T-helper 1 cell treated with Interleukin-12 subunit alpha and Interleukin-12 subunit beta and Interleukin-4 antibody, amounts not matched to agents 30 ng/mL and 1 ng/mL, for 36 hours (primary cell): ENCODE results near the gene MKRN2OS. TPM values are rescaled to one million over a fixed set of nuclear protein-coding genes. Genes with fewer than 3 reads are reported as not detected.

Experiments used
- intact Hi-C: fragments of 100-400 bp; cut with micrococcal nuclease; formaldehyde crosslinking; loops from one replicate; pipeline ENCODE4 v1.15.1; 2024
- total RNA-seq: library from RNA; stranded (reverse); gene quantifications from 2 replicates; pipeline ENCODE4 v1.2.3, GENCODE V29; 2022

MKRN2OS gene
- total RNA-seq, 1 donor from 2014 or later, result not detected

- intact Hi-C loops, result no loop called here
Measured at GRCh38 chr3:12516873-12517272, 28.4 kb downstream of the MKRN2OS start.

- intact Hi-C loops, result no loop called here
Measured at GRCh38 chr3:12515631-12516030, 29.7 kb downstream of the MKRN2OS start.

GRCh38 chr3:12513694-12514446 is 31.4 kb downstream of the MKRN2OS start:
- intact Hi-C loops, result no loop called here

- intact Hi-C loops, result no loop called here
Measured at GRCh38 chr3:12512534-12513118, 32.7 kb downstream of the MKRN2OS start.

GRCh38 chr3:12509466-12509865 is 35.8 kb downstream of the MKRN2OS start:
- intact Hi-C loops, result no loop called here

GRCh38 chr3:12508291-12508700 is 37.0 kb downstream of the MKRN2OS start:
- intact Hi-C loops, result no loop called here

- intact Hi-C loops, result no loop called here
Measured at GRCh38 chr3:12507591-12508281, 37.6 kb downstream of the MKRN2OS start.

GRCh38 chr3:12506201-12506709 is 39.0 kb downstream of the MKRN2OS start:
- intact Hi-C loops, result no loop called here

- intact Hi-C loops, result no loop called here
Measured at GRCh38 chr3:12503126-12503957, 42.0 kb downstream of the MKRN2OS start.

GRCh38 chr3:12501360-12502020 is 43.8 kb downstream of the MKRN2OS start:
- intact Hi-C loops, result no loop called here

- intact Hi-C loops, result no loop called here
Measured at GRCh38 chr3:12499474-12499873, 45.8 kb downstream of the MKRN2OS start.

GRCh38 chr3:12496453-12496761 is 48.9 kb downstream of the MKRN2OS start:
- intact Hi-C loops, result no loop called here

- intact Hi-C loops, result no loop called here
Measured at GRCh38 chr3:12495749-12496452, 49.4 kb downstream of the MKRN2OS start.

GRCh38 chr3:12490547-12490946 is 54.8 kb downstream of the MKRN2OS start:
- intact Hi-C loops, result no loop called here

GRCh38 chr3:12489832-12490231 is 55.5 kb downstream of the MKRN2OS start:
- intact Hi-C loops, result loop anchor here (10.0 kb wide), 2 partner anchors 1115 to 1635 kb away; partner anchors contain the start of genes CHCHD4 and TMEM43

Other genes with a start within 250 kb of the MKRN2OS start
- 13.3 TPM in 2 replicates for gene TSEN2, start 61.0 kb downstream of the MKRN2OS start, total RNA-seq
- gene MKRN2, start 11.6 kb upstream of the MKRN2OS start, total RNA-seq, result 19.6 and 23.0 TPM in 2 replicates
- 95.9 and 104 TPM in 2 replicates for gene RAF1, start 118.6 kb upstream of the MKRN2OS start, total RNA-seq
- not detected in 2 replicates for gene TMEM40, start 213.8 kb upstream of the MKRN2OS start, total RNA-seq